IMR-90 (cell line): ENCODE results near the gene PCSK5. TPM values are rescaled to one million over a fixed set of nuclear protein-coding genes. Genes with fewer than 3 reads are reported as not detected.
"Not testable (repeated sequence)": the region's sequence is repeated elsewhere in the genome, so short reads cannot be mapped to it uniquely, and the experiment has no call there.

Experiments used
- ATAC-seq: fragments of 200-7000 bp; cut with Tn5 transposase; 2 replicates; pipeline ENCODE4 v1.9.1; 2020; ENCODE audit warnings: low read depth, mild to moderate bottlenecking, moderate library complexity
- BruUV-seq: library from RNA; stranded (reverse); fragments of 400-500 nt; replicated peaks from 2 replicates; lab custom pipeline; 2021; lab: Mats Ljungman, UMichigan
- CTCF ChIA-PET: fragments of 300-600 bp; formaldehyde crosslinking; extraction: SDS; loops from one replicate; lab custom pipeline; 2021; ENCODE audit warnings: antibody characterized with exemption; lab: Yijun Ruan, JAX
- POLR2A ChIA-PET: fragments of 300-600 bp; sonication (Branson Sonifier 250); formaldehyde crosslinking; loops from one replicate; lab custom pipeline; 2022; ENCODE audit warnings: antibody characterized with exemption; ENCODE audit not compliant: unreplicated experiment; lab: Charles Lee
- DNase-seq: peaks from one replicate; pipeline ENCODE4 v3.0.0; 2013
- H2AFZ ChIP-seq: replicated peaks from 2 replicates; pipeline ENCODE3; 2013; ENCODE audit warnings: low read length, mild to moderate bottlenecking; ENCODE audit not compliant: poor library complexity
- H2AK5ac ChIP-seq: 2 replicates; pipeline ENCODE4 v1.6.1; 2013; ENCODE audit warnings: low read depth, low read length, inconsistent platforms
- H2AK9ac ChIP-seq: replicated peaks from 2 replicates; pipeline ENCODE3; 2013; ENCODE audit warnings: mild to moderate bottlenecking, low read depth, low read length, moderate library complexity; ENCODE audit not compliant: poor library complexity
- H2BK120ac ChIP-seq: 2 replicates; pipeline ENCODE4 v1.6.1; 2013; ENCODE audit warnings: low read depth, low read length, inconsistent platforms
- H2BK15ac ChIP-seq: 3 replicates; pipeline ENCODE4 v1.6.1; 2013; ENCODE audit warnings: low read depth, low read length, inconsistent platforms
- H2BK20ac ChIP-seq: 2 replicates; pipeline ENCODE4 v1.6.1; 2013; ENCODE audit warnings: low read depth, mild to moderate bottlenecking, inconsistent platforms, low read length, moderate library complexity
- H2BK5ac ChIP-seq: 2 replicates; pipeline ENCODE4 v1.6.1; 2013; ENCODE audit warnings: mild to moderate bottlenecking, low read depth, low read length, inconsistent platforms; ENCODE audit not compliant: poor library complexity, severe bottlenecking
- H3K14ac ChIP-seq: replicated peaks from 2 replicates; pipeline ENCODE4 v1.6.1; 2013; ENCODE audit warnings: low read depth, low read length, inconsistent platforms
- H3K18ac ChIP-seq: 2 replicates; pipeline ENCODE4 v1.6.1; 2013; ENCODE audit warnings: low read depth, low read length, control low read depth
- H3K23ac ChIP-seq: 2 replicates; pipeline ENCODE4 v1.6.1; 2013; ENCODE audit warnings: low read depth, low read length, inconsistent platforms
- H3K27ac ChIP-seq: 2 replicates; pipeline ENCODE4 v1.5.1; 2013; ENCODE audit warnings: mild to moderate bottlenecking, control low read depth, low read length; ENCODE audit not compliant: insufficient read depth
- H3K27me3 ChIP-seq: 2 replicates; pipeline ENCODE4 v1.6.1; 2013; ENCODE audit warnings: low read length; ENCODE audit not compliant: control insufficient read depth, insufficient read depth
- H3K36me3 ChIP-seq: 2 replicates; pipeline ENCODE4 v1.6.1; 2013; ENCODE audit warnings: low read length, mixed read lengths; ENCODE audit not compliant: control insufficient read depth, insufficient read depth
- H3K4ac ChIP-seq: 2 replicates; pipeline ENCODE4 v1.6.1; 2013; ENCODE audit warnings: low read depth, low read length, inconsistent platforms
- H3K4me1 ChIP-seq: 2 replicates; pipeline ENCODE4 v1.6.1; 2013; ENCODE audit warnings: low read length, mixed read lengths; ENCODE audit not compliant: control insufficient read depth, insufficient read depth
- H3K4me2 ChIP-seq: 2 replicates; pipeline ENCODE4 v1.6.1; 2013; ENCODE audit warnings: low read depth, mild to moderate bottlenecking, control low read depth, low read length, moderate library complexity
- H3K4me3 ChIP-seq: 2 replicates; pipeline ENCODE4 v1.5.1; 2013; ENCODE audit warnings: low read depth, mild to moderate bottlenecking, control low read depth, low read length, moderate library complexity; ENCODE audit not compliant: insufficient read depth
- H3K56ac ChIP-seq: 2 replicates; pipeline ENCODE4 v1.6.1; 2013; ENCODE audit warnings: low read length, inconsistent platforms; ENCODE audit not compliant: insufficient read depth; ENCODE audit errors: extremely low read depth
- H3K79me1 ChIP-seq, 2 experiments: 2 replicates each; pipeline ENCODE4 v1.6.1; 2013; ENCODE audit warnings: low read length in 2 of 2, inconsistent platforms in 1 of 2, low read depth in 1 of 2
- H3K9ac ChIP-seq: 2 replicates; pipeline ENCODE4 v1.6.1; 2013; ENCODE audit warnings: low read depth, low read length, control low read depth
- H3K9me1 ChIP-seq: 2 replicates; pipeline ENCODE4 v1.6.1; 2013; ENCODE audit warnings: low read length, inconsistent platforms; ENCODE audit not compliant: insufficient read depth
- H3K9me3 ChIP-seq: 2 replicates; pipeline ENCODE4 v1.6.1; 2013; ENCODE audit warnings: low read length; ENCODE audit not compliant: control insufficient read depth, insufficient read depth
- H4K20me1 ChIP-seq: 2 replicates; pipeline ENCODE4 v1.6.1; 2013; ENCODE audit warnings: low read length, inconsistent platforms; ENCODE audit not compliant: insufficient read depth
- H4K5ac ChIP-seq: 2 replicates; pipeline ENCODE4 v1.6.1; 2013; ENCODE audit warnings: mild to moderate bottlenecking, low read depth, low read length, control low read depth
- H4K8ac ChIP-seq, 2 experiments: 2 replicates each; pipeline ENCODE4 v1.6.1; 2013; ENCODE audit warnings: low read depth in 2 of 2, low read length in 2 of 2, control low read depth in 1 of 2, inconsistent platforms in 1 of 2
- H4K91ac ChIP-seq: 2 replicates; pipeline ENCODE4 v1.6.1; 2013; ENCODE audit warnings: low read depth, low read length, inconsistent platforms; ENCODE audit not compliant: insufficient read depth
- BHLHE40 ChIP-seq: fragments of 150-350 bp; IDR thresholded peaks from 2 replicates; pipeline ENCODE4 v1.6.1; 2016; ENCODE audit warnings: mild to moderate bottlenecking, low read depth, low read length
- NFE2L2 ChIP-seq: fragments of 150-350 bp; IDR thresholded peaks from 2 replicates; pipeline ENCODE4 v1.6.1; 2016; ENCODE audit warnings: low read depth, mild to moderate bottlenecking, low read length
- RFX5 ChIP-seq: IDR thresholded peaks from 2 replicates; pipeline ENCODE4 v1.8.0; 2012; ENCODE audit warnings: low read depth, mild to moderate bottlenecking, low read length, moderate library complexity
- SMC3 ChIP-seq: fragments of 150-350 bp; IDR thresholded peaks from 2 replicates; pipeline ENCODE4 v1.6.1; 2016; ENCODE audit warnings: low read depth, mild to moderate bottlenecking, antibody characterized with exemption, low read length, moderate library complexity
- WGBS, 2 experiments: methylation state at CpG; one replicate each; pipeline versions ENCODE4 v1.1.5 to v1.1.7; 2013; ENCODE audit warnings: missing lambda C conversion rate in 2 of 2; ENCODE audit not compliant: insufficient read length in 1 of 2; ENCODE audit errors: extremely low coverage in 2 of 2; 5-methylcytosine and 5-hydroxymethylcytosine counted together
- dilution Hi-C: fragments of 300-500 bp; cut with HindIII; formaldehyde crosslinking; loops from one replicate; pipeline ENCODE4 v1.14.3; 2018; ENCODE audit warnings: low sequenced_read_pairs; ENCODE audit not compliant: unreplicated experiment
- in situ Hi-C: fragments of 300-500 bp; cut with MboI; formaldehyde crosslinking; loops from 3 replicates; pipeline ENCODE4 v1.14.3; 2019; ENCODE audit warnings: low sequenced_read_pairs, inconsistent platforms, mixed read lengths
- intact Hi-C: fragments of 100-400 bp; cut with micrococcal nuclease; formaldehyde crosslinking; loops from 2 replicates; pipeline ENCODE4 v1.10.0; 2022
- polyA plus RNA-seq, 3 experiments: library from polyadenylated mRNA; depleted of rRNA; stranded (reverse); fragments of >200 nt; gene quantifications; 2 replicates each; pipeline ENCODE4 v1.2.3, GENCODE V29; 2012; ENCODE audit warnings: low replicate concordance in 1 of 3
- total RNA-seq: library from RNA; depleted of rRNA; stranded (reverse); fragments of >200 nt; gene quantifications from 2 replicates; pipeline ENCODE4 v1.2.3, GENCODE V29; 2012

Gene PCSK5
- total and polyA plus RNA-seq, 2 of the 4 experiments (the other 2 are of a cell fraction): 1.5 to 3.0 TPM

- H3K79me1 ChIP-seq: no peaks in the 10 kb centered on the region
- no TSS peak for BruUV-seq
- no peak for TF ChIP-seq NFE2L2
- no peak for TF ChIP-seq RFX5
- TF ChIP-seq SMC3: no peak
- TF ChIP-seq BHLHE40: no peak
- no peak overlapping the region for H4K5ac ChIP-seq
- no peak overlapping the region for H3K14ac ChIP-seq
- H2BK5ac ChIP-seq: no peak overlapping the region
- no peak overlapping the region for H3K56ac ChIP-seq
- no peak overlapping the region for H3K23ac ChIP-seq
- ChIA-PET CTCF (no interaction called here), POLR2A (no interaction called here)
- no peak overlapping the region for H3K4me2 ChIP-seq
- DNase-seq (no peak), ATAC-seq (no peak)
- in situ Hi-C loops: no loop called here
- intact Hi-C loops: loop anchor here (5.0 kb wide), 2 partner anchors 69 to 379 kb away; partner anchors contain the start of gene RFK
- no peak overlapping the region for H2BK20ac ChIP-seq
- no peaks in the 10 kb centered on the region for H4K20me1 ChIP-seq
- H4K8ac ChIP-seq: no peak overlapping the region
- no CpG with 5 or more reads among the region's 2 CpGs for WGBS, 2 experiments
- H3K27ac ChIP-seq: no peak overlapping the region
- no peak overlapping the region for H3K18ac ChIP-seq
- H3K9ac ChIP-seq: no peak overlapping the region
- no peak overlapping the region for H2AK5ac ChIP-seq
- H2BK120ac ChIP-seq: no peak overlapping the region
- H3K4me1 ChIP-seq: peaks cover 3% of the 10 kb centered on the region
- H3K4me3 ChIP-seq: no peak overlapping the region
- H3K9me1 ChIP-seq: peaks cover 6% of the 10 kb centered on the region
- no peak overlapping the region for H2BK15ac ChIP-seq
- dilution Hi-C loops: no loop called here
- H2AK9ac ChIP-seq: no peak overlapping the region
- no peak overlapping the region for H2AFZ ChIP-seq
- no peaks in the 10 kb centered on the region for H3K27me3 ChIP-seq
- H4K91ac ChIP-seq: no peak overlapping the region
- H3K36me3 ChIP-seq: no peaks in the 10 kb centered on the region
- no peaks in the 10 kb centered on the region for H3K9me3 ChIP-seq
- no peak overlapping the region for H3K4ac ChIP-seq
These were observed 433.0 kb downstream of the PCSK5 start for GRCh38 chr9:76323490-76323889.

- H3K4me1 ChIP-seq, H4K5ac ChIP-seq, H3K9me3 ChIP-seq, H3K4me2 ChIP-seq, ATAC-seq, H3K9me1 ChIP-seq, H3K27me3 ChIP-seq, H2BK5ac ChIP-seq, POLR2A ChIA-PET, H4K91ac ChIP-seq, in situ Hi-C loops, H4K8ac ChIP-seq, H2BK120ac ChIP-seq, H2AK5ac ChIP-seq, H2BK15ac ChIP-seq, H3K79me1 ChIP-seq, DNase-seq, H3K4me3 ChIP-seq, dilution Hi-C loops, H3K14ac ChIP-seq, H3K4ac ChIP-seq, H2BK20ac ChIP-seq, H3K18ac ChIP-seq, H4K20me1 ChIP-seq, H2AK9ac ChIP-seq, BruUV-seq, H3K56ac ChIP-seq, H3K9ac ChIP-seq, H3K27ac ChIP-seq, H3K36me3 ChIP-seq, CTCF ChIA-PET, H2AFZ ChIP-seq, H3K23ac ChIP-seq: not testable (repeated sequence)
- intact Hi-C loops: loop anchor here (5.0 kb wide), 2 partner anchors 68 to 378 kb away; partner anchors contain the start of gene RFK
- 100% methylated on average over 1 of the region's 7 CpGs; no CpG with 5 or more reads in 1 of the 2 experiments for WGBS, 2 experiments
These were observed 433.6 kb downstream of the PCSK5 start for GRCh38 chr9:76324030-76324429.
